RWPE2 (cell line): ENCODE results near the gene R3HDM2.

Experiments
- ATAC-seq: fragments of 200-7000 bp; cut with Tn5 transposase; 3 replicates; pipeline ENCODE4 v1.9.1; 2021; ENCODE audit warnings: low read depth
- DNase-seq: peaks from one replicate; pipeline ENCODE4 v3.0.0-alpha.2; 2020; ENCODE audit warnings: low spot score
- H3K27ac ChIP-seq: fragments of 450-650 bp; 2 replicates; pipeline ENCODE4 v1.5.1; 2017; ENCODE audit warnings: mild to moderate bottlenecking; ENCODE audit not compliant: poor library complexity, severe bottlenecking
- H3K27me3 ChIP-seq: fragments of 250-450 bp; sonication (Bioruptor Pico); 2 replicates; pipeline ENCODE4 v1.5.1; 2021; ENCODE audit warnings: mild to moderate bottlenecking, moderate library complexity; ENCODE audit not compliant: insufficient read depth, poor library complexity, severe bottlenecking
- H3K36me3 ChIP-seq: fragments of 250-450 bp; sonication (Bioruptor Pico); 2 replicates; pipeline ENCODE4 v1.5.1; 2020; ENCODE audit warnings: low read depth, mild to moderate bottlenecking, moderate library complexity
- H3K4me1 ChIP-seq: fragments of 250-450 bp; sonication (Bioruptor Pico); 2 replicates; pipeline ENCODE4 v1.5.1; 2021; ENCODE audit warnings: mild to moderate bottlenecking, moderate library complexity; ENCODE audit not compliant: insufficient read depth, poor library complexity, severe bottlenecking
- H3K4me3 ChIP-seq: fragments of 250-450 bp; sonication (Bioruptor Pico); 2 replicates; pipeline ENCODE4 v1.5.1; 2021; ENCODE audit warnings: mild to moderate bottlenecking, moderate library complexity; ENCODE audit not compliant: severe bottlenecking
- H3K9me3 ChIP-seq: fragments of 250-450 bp; sonication (Bioruptor Pico); 2 replicates; pipeline ENCODE4 v1.5.1; 2021; ENCODE audit warnings: mild to moderate bottlenecking, moderate library complexity; ENCODE audit not compliant: severe bottlenecking
- CTCF ChIP-seq: fragments of 450-650 bp; IDR thresholded peaks from one replicate; pipeline ENCODE4 v1.5.1; 2017; ENCODE audit warnings: mild to moderate bottlenecking, moderate library complexity; ENCODE audit not compliant: poor library complexity, severe bottlenecking

R3HDM2 gene

GRCh38 chr12:57467212-57467874 is 36.5 kb upstream of the R3HDM2 start:
- no peak for ATAC-seq
- H3K36me3 ChIP-seq, result no peaks in the 10 kb centered on the region
- H3K4me1 ChIP-seq, result no peaks in the 10 kb centered on the region
- DNase-seq, result no peak
- H3K27ac ChIP-seq, result no peak overlapping the region
- TF ChIP-seq CTCF, result no peak
- no peaks in the 10 kb centered on the region for H3K9me3 ChIP-seq
- H3K4me3 ChIP-seq, result no peak overlapping the region
- peaks cover 7% of the 10 kb centered on the region for H3K27me3 ChIP-seq

GRCh38 chr12:57465747-57466505 is 35.1 kb upstream of the R3HDM2 start:
- DNase-seq, result no peak
- Histone ChIP-seq H3K27ac (no peak overlapping the region), H3K4me3 (no peak overlapping the region), H3K36me3 (no peaks in the 10 kb centered on the region), H3K9me3 (no peaks in the 10 kb centered on the region), H3K4me1 (no peaks in the 10 kb centered on the region), H3K27me3 (peaks cover 5% of the 10 kb centered on the region)
- TF ChIP-seq CTCF, result no peak
- no peak for ATAC-seq

- H3K36me3 ChIP-seq, result no peaks in the 10 kb centered on the region
- H3K27me3 ChIP-seq, result peaks cover 5% of the 10 kb centered on the region
- no peaks in the 10 kb centered on the region for H3K4me1 ChIP-seq
- no peaks in the 10 kb centered on the region for H3K9me3 ChIP-seq
- no peak overlapping the region for H3K27ac ChIP-seq
- DNase-seq (no peak), ATAC-seq (no peak)
- no peak for TF ChIP-seq CTCF
- no peak overlapping the region for H3K4me3 ChIP-seq
Measured at GRCh38 chr12:57465030-57465746, 34.3 kb upstream of the R3HDM2 start.

GRCh38 chr12:57464569-57464968 is 33.7 kb upstream of the R3HDM2 start:
- H3K9me3 ChIP-seq, result no peaks in the 10 kb centered on the region
- no peak overlapping the region for H3K4me3 ChIP-seq
- H3K27ac ChIP-seq, result no peak overlapping the region
- no peak for DNase-seq
- no peak for TF ChIP-seq CTCF
- ATAC-seq, result no peak
- no peaks in the 10 kb centered on the region for H3K36me3 ChIP-seq
- peaks cover 5% of the 10 kb centered on the region for H3K27me3 ChIP-seq
- no peaks in the 10 kb centered on the region for H3K4me1 ChIP-seq
